GM12872 (cell line): Measurements from ENCODE around the gene TNFAIP8.

Source experiments
- CTCF ChIP-seq: IDR thresholded peaks from 3 replicates; pipeline ENCODE4 v1.5.1; 2011; ENCODE audit warnings: low read depth, mild to moderate bottlenecking, low read length, moderate library complexity; ENCODE audit not compliant: insufficient read depth

TNFAIP8 gene

DNA sequence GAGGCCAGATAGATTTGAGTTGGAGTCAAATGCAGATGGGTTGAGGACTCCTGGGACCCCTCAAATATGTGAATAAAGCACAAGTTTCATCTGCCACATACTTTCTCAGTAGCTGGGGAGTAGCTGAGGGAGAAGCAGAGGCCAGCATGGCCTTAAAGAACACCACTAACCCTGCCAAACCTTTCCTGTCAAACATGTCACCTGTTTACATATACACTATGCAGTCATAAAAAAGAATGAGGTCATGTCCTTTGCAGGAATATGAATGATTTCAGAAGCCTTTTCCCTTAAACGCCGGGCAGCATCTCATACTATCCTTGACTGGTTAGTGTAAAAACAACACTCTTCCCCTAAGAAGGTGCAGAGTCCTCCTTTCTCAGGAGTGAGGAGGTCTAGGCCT is 71.2 kb downstream of the TNFAIP8 start:
- TF ChIP-seq CTCF = no peak

DNA sequence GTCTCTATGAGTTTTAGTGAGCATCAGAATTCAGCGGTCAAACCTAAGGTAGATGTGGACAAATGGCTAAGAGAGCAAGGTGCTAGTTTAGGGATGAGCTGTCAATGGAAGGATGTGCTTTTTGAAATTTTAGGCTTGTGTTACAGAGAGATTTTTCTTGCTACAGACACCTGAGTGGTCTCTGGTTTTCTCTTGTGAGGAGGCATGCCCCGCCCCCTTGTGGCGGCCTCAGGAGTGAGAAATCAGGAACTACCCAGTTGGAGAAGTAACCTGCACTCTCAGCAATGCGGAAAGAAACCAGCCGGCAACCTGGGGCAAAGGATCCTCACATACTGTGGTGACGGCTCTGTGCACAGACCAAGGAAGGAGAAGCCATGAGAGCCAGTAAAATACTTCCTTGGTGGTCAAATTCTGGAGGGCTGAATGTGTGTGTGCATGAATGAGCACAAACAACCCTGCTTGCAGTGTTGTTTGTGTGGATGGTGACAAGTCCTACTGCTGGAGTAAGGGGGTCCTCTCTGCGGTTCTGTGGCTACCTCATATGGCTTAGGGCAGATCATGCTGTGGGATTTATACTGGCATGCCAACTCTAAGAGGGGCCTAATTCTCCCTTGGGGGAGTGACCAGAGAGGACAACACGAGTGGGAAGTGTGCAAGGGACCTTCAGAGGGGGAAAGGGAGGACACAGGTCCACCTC is 79.8 kb downstream of the TNFAIP8 start:
- TF ChIP-seq CTCF = peak; percentile 78

DNA sequence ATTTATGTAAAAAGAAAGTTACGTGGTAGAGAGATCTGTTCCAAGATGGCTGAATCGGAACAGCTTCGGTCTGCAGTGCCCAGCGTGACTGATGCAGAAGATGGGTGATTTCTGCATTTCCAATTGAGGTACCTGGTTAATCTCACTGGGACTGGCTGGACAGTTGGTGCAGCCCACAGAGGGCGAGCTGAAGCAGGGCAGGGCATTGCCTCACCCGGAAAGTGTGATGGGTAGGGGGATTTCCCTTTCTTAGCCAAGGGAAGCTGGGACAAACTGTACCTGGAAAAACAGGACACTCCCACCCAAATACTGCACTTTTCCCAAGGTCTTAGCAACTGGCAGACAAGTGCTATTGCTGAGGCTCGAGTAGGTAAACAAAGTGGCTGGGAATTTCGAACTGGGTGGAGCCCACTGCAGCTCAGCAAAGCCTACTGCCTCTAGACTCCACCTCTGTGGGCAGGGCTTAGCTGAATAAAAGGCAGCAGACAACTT is 83.4 kb downstream of the TNFAIP8 start:
- no peak for TF ChIP-seq CTCF

DNA sequence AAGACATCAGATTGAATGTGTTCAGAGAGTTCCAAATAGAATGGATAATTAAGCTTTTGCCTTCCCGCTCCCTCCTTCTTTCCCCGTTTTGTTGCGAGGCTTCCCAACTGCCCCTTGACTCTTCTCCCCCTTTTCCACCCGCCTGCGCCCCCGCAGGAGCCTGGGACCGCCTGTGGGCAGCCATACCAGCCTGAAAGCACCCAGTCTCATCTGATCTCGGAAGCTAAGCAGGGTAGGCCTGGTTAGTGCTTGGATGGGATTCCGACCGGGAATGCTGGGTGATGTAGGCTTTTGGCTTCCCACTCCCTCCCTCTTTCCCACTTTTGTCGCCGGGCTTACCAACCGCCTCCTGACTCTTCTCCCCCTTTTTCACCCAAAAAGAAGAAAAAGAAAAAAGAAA is 89.7 kb downstream of the TNFAIP8 start:
- no peak for TF ChIP-seq CTCF
